ENCODE measurements around the gene CHI3L1. TPM values are rescaled to one million over a fixed set of nuclear protein-coding genes. Genes with fewer than 3 reads are reported as not detected.

CHI3L1 gene
- total RNA-seq, 4 donors from 2014 or later: 7.3 to 625 (median 33.2) TPM

DNA sequence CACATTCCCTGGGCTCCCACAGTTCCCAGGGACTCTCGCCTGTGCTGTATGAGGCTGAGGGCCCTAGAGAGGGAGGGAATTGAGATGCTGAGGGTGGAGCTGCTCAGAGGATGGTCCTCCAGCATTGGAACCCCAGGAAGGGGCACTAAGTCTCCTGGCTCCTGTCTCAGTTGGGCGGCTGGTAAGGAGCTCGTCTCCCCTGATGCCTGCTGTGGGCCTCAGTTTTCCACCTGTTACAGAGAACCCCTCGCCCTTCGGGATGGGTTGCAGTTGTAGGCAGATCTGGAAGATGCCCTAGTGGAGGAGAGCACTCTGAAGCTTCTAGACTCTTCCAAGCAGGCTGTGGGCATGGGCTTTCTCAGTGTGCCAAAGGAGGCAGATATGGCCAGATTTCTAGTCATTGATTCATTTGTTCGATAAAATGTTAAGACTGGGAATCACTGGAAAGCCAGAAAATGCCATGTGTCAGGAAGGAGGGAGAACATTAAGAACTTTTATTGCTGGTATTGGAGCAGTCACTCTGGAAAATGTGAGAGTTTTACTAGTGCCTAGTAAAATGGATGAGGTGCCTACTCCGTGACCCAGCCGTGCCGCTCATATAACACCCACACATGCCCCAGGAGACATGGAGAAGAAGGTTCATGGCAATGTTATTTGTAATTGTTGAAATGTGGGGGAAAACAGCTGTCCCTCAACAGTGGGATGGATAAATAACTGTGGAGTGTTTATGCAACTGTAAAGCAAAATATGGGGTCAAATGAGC, 10.1 kb downstream of the CHI3L1 start:
- TF ChIP-seq, protein P1, sequence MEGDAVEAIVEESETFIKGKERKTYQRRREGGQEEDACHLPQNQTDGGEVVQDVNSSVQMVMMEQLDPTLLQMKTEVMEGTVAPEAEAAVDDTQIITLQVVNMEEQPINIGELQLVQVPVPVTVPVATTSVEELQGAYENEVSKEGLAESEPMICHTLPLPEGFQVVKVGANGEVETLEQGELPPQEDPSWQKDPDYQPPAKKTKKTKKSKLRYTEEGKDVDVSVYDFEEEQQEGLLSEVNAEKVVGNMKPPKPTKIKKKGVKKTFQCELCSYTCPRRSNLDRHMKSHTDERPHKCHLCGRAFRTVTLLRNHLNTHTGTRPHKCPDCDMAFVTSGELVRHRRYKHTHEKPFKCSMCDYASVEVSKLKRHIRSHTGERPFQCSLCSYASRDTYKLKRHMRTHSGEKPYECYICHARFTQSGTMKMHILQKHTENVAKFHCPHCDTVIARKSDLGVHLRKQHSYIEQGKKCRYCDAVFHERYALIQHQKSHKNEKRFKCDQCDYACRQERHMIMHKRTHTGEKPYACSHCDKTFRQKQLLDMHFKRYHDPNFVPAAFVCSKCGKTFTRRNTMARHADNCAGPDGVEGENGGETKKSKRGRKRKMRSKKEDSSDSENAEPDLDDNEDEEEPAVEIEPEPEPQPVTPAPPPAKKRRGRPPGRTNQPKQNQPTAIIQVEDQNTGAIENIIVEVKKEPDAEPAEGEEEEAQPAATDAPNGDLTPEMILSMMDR (IDR thresholded peaks at IDR 0.05; ENCODE audit: low read depth): no peak

DNA sequence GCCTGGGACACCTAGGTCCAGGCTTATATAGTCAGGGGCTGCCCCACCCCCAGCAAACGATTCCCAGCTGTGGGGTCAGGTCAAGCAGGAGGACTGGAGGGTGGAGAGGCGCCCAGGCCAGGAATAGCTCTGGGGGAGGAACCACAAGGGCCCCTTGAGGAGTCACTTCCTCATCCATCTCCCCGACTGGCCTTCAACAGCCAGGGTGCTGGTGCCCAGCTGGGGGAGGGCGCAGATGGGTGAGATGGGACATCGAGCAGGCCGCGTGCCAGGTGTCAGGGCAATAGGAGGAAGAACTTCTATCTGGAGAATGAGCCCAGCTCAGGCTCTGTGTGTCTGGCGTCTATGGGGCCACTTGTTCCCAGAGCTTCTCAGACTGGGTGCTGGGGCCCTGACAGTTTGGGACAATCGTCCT, 10.7 kb downstream of the CHI3L1 start:
- TF ChIP-seq, protein P1 (IDR thresholded peaks at IDR 0.05; ENCODE audit: low read depth): no peak

DNA sequence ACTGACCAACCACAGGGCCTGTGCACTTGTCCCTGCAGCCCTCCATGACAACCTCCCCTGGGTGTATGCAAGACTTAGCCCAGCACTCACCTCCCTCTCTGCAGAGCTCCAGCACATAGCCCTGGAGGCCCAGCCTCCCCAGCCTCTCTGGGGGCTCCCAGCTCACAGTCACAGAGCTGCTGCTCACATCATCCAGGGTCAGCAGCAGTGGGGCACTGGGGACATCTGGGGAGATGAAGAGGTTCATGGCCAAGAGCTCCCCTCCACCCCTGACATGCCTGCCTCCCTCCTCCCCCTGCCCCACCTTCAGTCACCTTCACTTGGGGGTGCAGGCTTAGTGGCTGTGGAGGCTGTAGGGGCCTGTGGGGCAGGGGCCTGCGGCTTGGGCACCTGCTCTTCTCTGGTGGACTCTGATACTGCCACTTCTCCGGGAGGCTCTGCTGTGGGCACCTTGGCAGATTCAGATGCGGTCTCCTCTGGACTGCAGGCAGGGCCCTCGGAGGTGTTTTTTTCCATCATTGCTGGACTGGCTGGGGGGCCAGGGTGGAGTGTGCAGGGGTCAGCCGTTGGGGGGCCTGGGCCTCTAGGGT, 11.2 kb downstream of the CHI3L1 start, which contains the start of gene MYBPH:
TSS of gene MYBPH (minus strand) at position 590 of the 590 bp plus-strand sequence. CDS start at position 519, 71 bp downstream.
- TF ChIP-seq, protein P1 (IDR thresholded peaks at IDR 0.05; ENCODE audit: low read depth): no peak

DNA sequence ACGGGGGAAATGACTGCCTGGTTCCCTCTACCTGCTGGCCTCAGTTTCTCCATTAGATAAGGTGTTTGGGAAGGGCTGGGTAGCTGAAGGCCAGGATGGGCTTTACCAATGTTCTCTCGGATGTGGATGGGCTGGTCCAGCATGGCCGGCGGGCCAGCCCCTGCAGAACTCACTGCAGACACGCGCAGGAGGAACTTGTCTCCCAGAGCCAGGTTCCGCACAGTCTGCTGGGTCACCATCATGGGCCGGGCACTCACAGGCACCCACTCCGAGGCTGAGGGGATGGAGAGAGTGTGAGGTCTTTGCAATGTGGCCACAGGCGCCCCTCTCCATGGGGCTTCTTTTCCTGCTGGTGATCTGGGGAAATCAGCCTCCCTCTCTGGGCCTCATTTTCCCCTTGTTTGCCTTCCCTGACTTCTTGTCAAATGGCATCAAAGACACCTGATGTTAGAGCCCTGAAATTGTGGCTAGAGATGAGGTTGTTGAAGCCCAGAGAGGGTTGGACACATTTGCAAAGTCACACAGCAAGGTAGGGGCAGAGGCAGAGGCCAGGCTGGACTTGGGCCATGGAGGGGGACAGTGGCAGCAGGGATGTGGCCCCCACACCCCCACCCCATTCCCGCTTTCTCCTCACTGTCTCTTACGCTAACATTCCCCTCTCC, 12.0 kb downstream of the CHI3L1 start:
- TF ChIP-seq, protein P1 (IDR thresholded peaks at IDR 0.05; ENCODE audit: low read depth): no peak

DNA sequence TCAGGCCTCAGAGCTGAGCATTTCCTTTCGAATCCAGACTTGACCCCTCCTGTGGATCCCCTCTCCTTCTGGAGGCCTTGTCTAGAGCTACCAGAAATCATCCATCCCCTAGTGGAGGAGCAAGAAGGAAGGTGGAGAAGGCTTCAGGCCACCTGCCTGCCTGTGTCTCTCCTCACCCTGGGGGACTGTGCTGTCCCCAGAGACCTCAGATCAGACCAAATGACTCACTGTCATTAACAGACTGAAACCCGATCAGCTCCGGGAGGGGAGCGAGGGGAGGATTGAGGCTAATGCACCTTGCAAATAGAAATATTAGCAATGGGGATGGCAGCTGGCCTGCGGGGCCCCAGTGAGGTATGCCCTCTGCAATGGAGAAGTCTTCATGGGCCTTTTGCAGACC, 12.9 kb downstream of the CHI3L1 start:
- TF ChIP-seq, protein P1 (IDR thresholded peaks at IDR 0.05; ENCODE audit: low read depth): no peak

DNA sequence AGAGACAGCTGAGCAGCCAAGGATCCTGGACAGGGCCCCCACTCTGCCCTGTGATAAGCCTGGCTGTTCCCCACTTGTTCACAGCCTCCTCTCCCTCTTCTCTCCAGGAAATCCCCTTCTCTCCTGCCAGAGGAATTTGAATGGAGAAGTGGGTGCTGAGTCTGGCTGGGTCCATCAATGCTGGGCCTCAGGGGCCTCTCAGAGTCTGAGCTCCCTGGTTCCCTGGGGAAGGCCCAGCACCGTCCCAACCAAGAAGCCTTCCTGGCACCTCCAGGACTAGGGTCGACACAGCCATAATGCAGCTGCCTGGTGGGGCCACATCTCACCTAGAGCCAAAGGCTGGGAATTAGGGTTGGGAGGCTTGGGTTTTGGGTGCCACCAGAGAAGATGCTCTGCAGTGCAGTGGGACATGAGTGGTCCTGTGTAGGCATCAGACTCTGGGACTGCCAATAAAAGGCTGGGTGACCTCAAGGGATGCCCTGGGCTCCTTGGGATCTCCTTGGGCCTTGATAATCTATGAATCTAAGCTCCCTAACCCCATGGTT, 13.4 kb downstream of the CHI3L1 start:
- TF ChIP-seq, protein P1 (IDR thresholded peaks at IDR 0.05; ENCODE audit: low read depth): no peak

Measured in subcutaneous adipose tissue (tissue), 4 donors.